ENCODE data around the gene SSTR1. TPM values are rescaled to one million over a fixed set of nuclear protein-coding genes. Genes with fewer than 3 reads are reported as not detected.

SSTR1 gene
- total RNA-seq, 1 experiment from 2014 or later, result not detected

DNA sequence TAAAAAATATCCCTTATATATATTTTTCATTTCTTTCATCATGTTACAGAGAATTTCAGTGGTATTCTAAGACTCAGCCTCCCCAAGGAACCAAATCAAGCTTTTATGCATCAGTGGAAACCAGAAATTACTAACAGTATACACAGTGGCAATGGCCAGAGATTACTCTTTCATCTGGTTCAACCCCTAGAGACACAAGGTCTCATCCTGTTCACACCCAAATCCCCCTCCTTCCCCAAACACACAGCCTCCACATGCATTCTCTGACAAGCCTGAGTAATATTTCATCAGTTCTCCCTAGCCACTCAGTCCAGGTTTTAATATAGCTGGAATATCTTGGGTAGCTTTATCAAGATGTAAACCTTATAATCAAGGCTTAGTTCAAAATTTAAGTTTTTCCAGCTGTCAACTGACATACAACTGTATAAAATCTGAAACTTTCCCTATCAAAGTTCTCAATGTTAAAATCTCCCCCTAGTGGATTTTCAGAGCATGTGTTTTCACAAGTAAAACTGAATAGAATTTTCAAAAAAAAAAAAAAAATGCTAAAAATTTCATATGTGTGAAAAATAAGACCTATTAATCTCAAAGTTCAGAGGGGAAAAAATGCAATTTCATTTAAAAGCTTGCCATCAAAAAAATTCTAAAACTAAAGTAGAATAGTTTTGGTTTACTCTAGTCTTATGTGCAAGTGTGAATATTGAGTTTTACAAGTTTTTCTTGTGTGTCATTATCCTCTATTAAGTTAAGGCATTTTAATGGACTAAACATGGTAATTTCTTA is 10.5 kb upstream of the SSTR1 start:
- Histone ChIP-seq H3K4me1 (replicated peaks) (no peaks in the 10 kb centered on the region), H3K27me3 (replicated peaks) (no peaks in the 10 kb centered on the region), H3K27ac (no peak overlapping the region), H3K36me3 (no peaks in the 10 kb centered on the region), H3K9me3 (replicated peaks) (no peaks in the 10 kb centered on the region), H3K4me3 (no peak overlapping the region)
- DNase-seq (ENCODE audit: low read depth in 1 of 2, low spot score in 2 of 2), result no peak

DNA sequence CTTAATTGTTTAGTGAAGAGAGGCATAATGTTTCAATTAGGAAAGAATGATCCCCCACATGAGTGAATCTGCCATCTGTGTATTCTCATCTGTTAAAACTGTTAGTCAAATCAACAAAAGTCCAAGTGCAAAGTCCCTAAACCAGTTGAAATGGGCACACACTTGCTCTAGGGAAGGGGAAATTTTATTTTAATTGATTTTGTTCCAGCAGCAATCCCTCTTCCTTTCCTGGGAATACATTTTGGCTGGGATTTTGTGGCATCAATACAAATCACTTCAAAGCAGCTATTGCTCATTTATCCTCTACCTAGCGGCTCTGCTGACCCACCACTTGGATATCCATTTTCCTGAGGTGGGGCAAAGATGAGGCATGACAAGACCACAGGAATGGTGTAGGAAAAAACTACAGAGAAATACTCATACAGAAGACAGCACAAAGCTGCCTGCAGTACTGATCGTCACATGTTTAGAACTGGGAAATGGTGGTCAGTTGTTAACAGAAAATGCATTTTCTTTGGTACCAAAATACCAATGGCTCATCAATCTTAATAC is 9.8 kb upstream of the SSTR1 start:
- H3K4me3 ChIP-seq, result no peak overlapping the region
- no peak for DNase-seq (ENCODE audit: low read depth in 1 of 2, low spot score in 2 of 2)

DNA sequence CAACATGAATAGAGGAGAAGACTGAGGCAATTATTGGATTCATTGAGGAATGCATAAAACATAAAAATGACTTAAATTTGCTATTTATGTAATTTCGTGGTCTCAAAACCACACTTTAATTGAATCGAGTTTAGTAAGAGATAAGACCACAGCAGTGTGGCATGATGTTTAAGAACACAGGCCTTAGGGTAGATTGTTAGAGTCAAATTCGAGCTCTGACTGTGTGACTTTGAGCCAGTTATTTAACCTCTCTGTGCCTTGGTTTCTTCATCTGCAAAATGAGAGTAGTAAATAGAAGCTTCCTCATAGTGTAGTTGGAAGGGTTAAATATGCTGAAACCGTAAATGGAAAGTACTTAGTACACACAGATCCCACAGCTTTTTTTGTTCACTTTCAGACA is 9.3 kb upstream of the SSTR1 start:
- no peak for DNase-seq (ENCODE audit: low read depth in 1 of 2, low spot score in 2 of 2)
- H3K36me3 ChIP-seq, result no peaks in the 10 kb centered on the region
- no peak overlapping the region for H3K4me3 ChIP-seq

More for the DNA sequence above, 9.8 kb upstream of the SSTR1 start:
- no peaks in the 10 kb centered on the region for H3K27me3 ChIP-seq (replicated peaks)
- no peak overlapping the region for H3K27ac ChIP-seq
- H3K36me3 ChIP-seq, result no peaks in the 10 kb centered on the region
- no peaks in the 10 kb centered on the region for H3K4me1 ChIP-seq (replicated peaks)
- H3K9me3 ChIP-seq (replicated peaks), result no peaks in the 10 kb centered on the region

DNA sequence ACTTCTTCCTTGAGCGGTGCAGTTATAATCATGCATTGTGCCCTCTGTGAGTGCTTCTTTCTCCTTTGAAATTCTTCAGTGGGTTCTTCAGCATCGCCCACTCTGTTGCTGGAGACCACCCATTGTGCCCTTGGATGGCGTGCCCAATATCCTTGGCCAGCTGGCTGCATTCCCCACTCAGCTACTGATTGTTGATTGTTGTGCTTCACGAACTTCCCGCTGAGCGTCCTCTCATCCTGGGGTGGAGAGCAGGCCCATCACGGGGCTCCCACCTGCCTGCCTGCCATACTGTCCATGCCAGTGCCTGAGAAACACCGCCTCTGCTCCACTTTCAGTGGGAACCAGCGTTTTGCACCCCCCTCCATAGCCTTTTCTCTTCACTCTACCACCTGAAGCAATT is 8.6 kb upstream of the SSTR1 start:
- no peaks in the 10 kb centered on the region for H3K36me3 ChIP-seq
- H3K4me3 ChIP-seq, result no peak overlapping the region
- no peaks in the 10 kb centered on the region for H3K27me3 ChIP-seq (replicated peaks)
- no peak overlapping the region for H3K27ac ChIP-seq
- DNase-seq (ENCODE audit: low read depth in 1 of 2, low spot score in 2 of 2), result no peak
- no peaks in the 10 kb centered on the region for H3K4me1 ChIP-seq (replicated peaks)
- H3K9me3 ChIP-seq (replicated peaks), result no peaks in the 10 kb centered on the region

More for the DNA sequence above, 9.3 kb upstream of the SSTR1 start:
- Histone ChIP-seq H3K27ac (no peak overlapping the region), H3K9me3 (replicated peaks) (no peaks in the 10 kb centered on the region), H3K4me1 (replicated peaks) (no peaks in the 10 kb centered on the region), H3K27me3 (replicated peaks) (no peaks in the 10 kb centered on the region)

DNA sequence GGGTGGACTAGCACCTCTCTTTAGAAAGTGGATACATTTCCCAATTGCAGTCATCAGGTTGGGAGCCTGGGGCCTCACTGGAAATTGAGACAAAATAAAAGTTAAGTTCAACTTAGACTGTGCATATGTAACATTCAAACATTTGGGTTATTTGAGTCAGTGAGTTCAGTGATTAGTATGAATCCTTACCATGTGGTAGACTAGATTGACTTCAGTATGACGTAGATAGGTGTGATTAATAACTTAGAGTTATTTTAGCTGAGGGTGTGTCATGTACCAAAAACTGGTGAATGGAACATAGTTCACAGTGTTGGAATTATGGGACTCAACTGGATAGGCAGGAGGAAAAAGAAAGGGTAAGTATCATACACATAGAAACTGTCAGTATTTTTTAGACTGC is 8.0 kb upstream of the SSTR1 start:
- DNase-seq (ENCODE audit: low read depth in 1 of 2, low spot score in 2 of 2), result no peak

DNA sequence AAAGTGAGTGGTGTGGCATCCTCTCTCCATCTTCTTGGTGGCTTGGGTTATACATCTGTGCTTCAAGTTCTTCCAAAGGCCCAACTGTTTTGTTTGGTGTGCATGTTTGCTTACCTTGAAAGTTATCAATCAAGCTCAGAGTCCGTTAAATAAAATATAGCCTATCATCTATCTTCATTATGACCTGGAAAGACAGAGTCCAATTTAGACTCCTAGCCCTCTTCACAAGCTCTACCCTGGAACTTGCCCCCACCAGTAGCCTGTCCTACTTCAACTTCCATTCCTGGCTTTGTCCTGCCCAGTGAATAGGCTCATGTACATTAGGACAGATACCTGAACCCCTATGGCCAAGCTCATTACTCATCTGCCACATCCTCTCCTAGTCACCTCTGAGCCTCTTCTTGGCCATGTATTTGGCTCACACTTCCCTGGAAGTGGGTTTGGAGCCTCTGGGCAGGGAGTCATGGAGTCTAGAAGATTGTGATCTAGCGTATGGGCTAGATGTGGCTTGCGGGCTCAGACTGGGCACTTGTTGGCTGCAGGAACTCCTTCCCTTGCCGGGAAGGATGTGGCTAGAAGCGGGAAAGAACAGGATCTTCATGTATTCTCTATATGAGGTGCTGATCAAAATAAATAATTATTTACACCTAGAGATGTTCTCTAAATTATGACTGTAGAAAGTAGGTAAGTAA is 6.4 kb upstream of the SSTR1 start:
- DNase-seq (ENCODE audit: low read depth in 1 of 2, low spot score in 2 of 2), result no peak
- no peaks in the 10 kb centered on the region for H3K36me3 ChIP-seq
- no peaks in the 10 kb centered on the region for H3K27me3 ChIP-seq (replicated peaks)
- no peak overlapping the region for H3K4me3 ChIP-seq
- H3K4me1 ChIP-seq (replicated peaks), result no peaks in the 10 kb centered on the region
- H3K27ac ChIP-seq, result no peak overlapping the region
- no peaks in the 10 kb centered on the region for H3K9me3 ChIP-seq (replicated peaks)

More for the DNA sequence above, 8.0 kb upstream of the SSTR1 start:
- no peaks in the 10 kb centered on the region for H3K27me3 ChIP-seq (replicated peaks)
- no peaks in the 10 kb centered on the region for H3K36me3 ChIP-seq
- H3K4me1 ChIP-seq (replicated peaks), result no peaks in the 10 kb centered on the region
- no peak overlapping the region for H3K27ac ChIP-seq
- H3K4me3 ChIP-seq, result no peak overlapping the region
- H3K9me3 ChIP-seq (replicated peaks), result no peaks in the 10 kb centered on the region

DNA sequence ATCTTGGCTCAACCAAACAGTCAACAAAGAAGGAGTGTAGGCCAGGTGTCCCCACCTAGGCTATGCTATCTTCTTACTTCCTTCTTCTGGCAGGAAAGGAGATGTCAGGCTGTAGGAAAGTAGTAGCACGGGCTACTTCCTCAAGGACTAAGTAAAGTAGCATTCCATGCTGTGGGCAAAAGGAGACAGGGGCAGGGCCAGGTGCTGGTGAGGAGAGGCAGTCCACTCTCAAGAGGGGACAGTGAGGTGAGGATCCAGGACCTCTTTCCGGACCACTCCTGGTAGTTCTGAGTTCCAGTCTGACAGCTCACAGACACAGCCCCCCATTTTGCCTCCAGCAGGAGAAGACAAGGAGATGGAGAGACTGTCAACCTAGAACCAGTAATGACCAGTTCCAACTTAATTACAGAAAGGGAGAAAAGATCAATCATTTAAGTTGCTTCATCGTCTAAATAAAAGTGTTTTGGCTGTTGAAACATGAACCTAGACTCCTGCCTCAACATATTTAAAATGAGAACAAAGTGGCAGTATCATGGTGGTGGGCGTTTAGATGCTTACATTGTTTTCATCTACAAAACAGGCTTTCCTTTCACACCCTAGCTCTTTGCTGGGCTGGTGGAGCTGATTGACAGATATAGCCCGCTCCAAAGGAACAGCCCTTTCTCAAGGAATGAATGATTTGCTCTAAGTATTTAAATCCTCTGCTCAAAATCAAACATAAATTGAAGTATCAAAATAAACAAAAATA is 5.1 kb upstream of the SSTR1 start:
- H3K36me3 ChIP-seq, result no peaks in the 10 kb centered on the region

DNA sequence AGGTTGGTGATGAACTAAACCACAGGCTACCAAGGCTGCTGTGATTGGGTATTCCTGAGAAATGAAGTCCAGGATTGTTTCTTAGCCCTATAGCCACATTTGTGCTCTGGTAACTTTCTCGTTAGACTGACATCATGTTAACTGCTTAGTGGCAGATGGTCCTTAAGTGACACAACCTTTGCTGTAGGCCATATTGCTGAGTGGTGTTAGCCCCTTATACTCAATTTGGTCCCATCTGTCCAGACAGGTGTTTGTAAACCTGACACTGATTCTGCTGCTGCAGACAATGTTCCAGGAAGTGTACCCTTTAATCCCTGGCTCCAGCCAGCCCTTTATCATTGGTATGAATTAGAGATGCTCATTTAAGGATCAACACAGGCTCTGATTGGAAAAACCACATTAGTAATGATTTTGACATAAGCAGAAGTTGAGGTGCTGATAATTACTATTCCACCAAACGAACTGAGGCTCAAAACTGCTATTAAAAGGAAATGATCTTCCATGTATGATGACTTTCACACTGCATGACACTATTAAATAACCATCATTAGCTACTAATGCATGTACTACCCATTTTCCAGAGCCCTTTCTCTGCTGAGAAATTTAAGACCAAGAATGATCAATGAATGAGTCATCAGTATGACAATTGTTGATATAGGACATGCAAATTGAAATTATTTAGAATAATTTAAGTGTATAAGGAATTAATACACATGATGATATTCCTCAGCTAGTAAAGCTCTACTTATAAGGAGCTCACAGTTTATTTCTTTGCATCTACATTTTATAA is 3.6 kb upstream of the SSTR1 start:
- Histone ChIP-seq H3K4me1 (replicated peaks) (no peaks in the 10 kb centered on the region), H3K27me3 (replicated peaks) (no peaks in the 10 kb centered on the region), H3K36me3 (no peaks in the 10 kb centered on the region), H3K9me3 (replicated peaks) (no peaks in the 10 kb centered on the region), H3K27ac (no peak overlapping the region), H3K4me3 (no peak overlapping the region)
- DNase-seq (ENCODE audit: low read depth in 1 of 2, low spot score in 2 of 2), result no peak

More for the DNA sequence above, 5.1 kb upstream of the SSTR1 start:
- no peak overlapping the region for H3K4me3 ChIP-seq
- H3K9me3 ChIP-seq (replicated peaks), result no peaks in the 10 kb centered on the region
- no peak for DNase-seq (ENCODE audit: low read depth in 1 of 2, low spot score in 2 of 2)
- H3K4me1 ChIP-seq (replicated peaks), result no peaks in the 10 kb centered on the region
- H3K27ac ChIP-seq, result no peak overlapping the region
- no peaks in the 10 kb centered on the region for H3K27me3 ChIP-seq (replicated peaks)

DNA sequence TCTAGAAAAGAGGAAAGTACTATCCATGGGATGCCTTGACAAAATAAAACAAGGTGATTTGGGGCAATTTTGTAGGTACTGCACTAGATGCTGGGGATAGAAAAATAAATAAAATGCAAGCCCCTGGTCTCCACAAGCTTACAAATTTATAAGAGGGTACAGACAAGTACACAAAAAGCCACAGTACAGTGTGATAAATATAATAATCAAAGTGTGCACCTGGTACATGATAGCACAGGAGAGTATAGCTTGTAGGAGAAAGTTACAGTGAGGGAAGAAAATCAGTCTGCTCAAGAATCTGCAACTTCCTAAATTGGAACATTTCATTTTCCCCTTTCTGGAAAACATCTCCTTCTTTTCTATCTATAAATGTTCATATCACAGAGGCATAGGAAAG is 3.0 kb upstream of the SSTR1 start:
- H3K4me3 ChIP-seq, result no peak overlapping the region
- no peak overlapping the region for H3K27ac ChIP-seq
- H3K9me3 ChIP-seq (replicated peaks), result no peaks in the 10 kb centered on the region
- no peak for DNase-seq (ENCODE audit: low read depth in 1 of 2, low spot score in 2 of 2)
- no peaks in the 10 kb centered on the region for H3K27me3 ChIP-seq (replicated peaks)
- no peaks in the 10 kb centered on the region for H3K36me3 ChIP-seq
- H3K4me1 ChIP-seq (replicated peaks), result no peaks in the 10 kb centered on the region

DNA sequence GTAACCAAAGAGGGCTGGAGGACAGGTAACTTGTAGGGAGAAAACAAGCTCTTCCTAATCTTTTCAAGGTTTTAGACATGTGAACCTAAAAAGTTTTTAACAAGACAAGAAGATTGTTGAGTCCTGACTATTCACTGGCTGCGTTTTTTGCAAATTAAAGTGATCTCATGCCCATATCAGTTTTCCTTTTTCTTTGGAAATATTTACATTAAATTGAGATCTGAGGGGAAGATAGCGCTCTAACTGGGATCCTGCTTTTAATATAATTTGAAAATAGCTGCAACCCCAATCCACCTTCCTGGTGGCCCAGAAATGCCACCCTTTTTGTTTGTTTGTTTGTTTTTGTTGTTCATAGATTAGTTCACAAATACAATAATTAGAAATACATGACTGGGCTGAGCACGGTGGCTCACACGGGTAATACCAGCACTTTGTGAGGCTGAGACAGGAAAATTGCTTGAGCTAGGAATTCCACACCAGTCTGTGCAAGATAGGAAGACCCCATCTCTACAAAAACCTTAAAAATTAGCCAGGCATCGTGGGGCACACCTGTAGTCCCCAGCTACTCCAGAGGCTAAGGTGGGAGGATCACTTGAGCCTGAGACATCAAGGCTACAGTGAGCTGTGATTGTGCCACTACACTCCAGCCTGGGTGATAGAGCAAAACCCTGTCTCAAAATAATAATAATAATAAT is 2.4 kb upstream of the SSTR1 start:
- H3K4me3 ChIP-seq, result no peak overlapping the region
- H3K27ac ChIP-seq, result no peak overlapping the region
- no peaks in the 10 kb centered on the region for H3K27me3 ChIP-seq (replicated peaks)
- no peaks in the 10 kb centered on the region for H3K4me1 ChIP-seq (replicated peaks)
- H3K9me3 ChIP-seq (replicated peaks), result no peaks in the 10 kb centered on the region
- DNase-seq (ENCODE audit: low read depth in 1 of 2, low spot score in 2 of 2), result no peak
- H3K36me3 ChIP-seq, result no peaks in the 10 kb centered on the region

DNA sequence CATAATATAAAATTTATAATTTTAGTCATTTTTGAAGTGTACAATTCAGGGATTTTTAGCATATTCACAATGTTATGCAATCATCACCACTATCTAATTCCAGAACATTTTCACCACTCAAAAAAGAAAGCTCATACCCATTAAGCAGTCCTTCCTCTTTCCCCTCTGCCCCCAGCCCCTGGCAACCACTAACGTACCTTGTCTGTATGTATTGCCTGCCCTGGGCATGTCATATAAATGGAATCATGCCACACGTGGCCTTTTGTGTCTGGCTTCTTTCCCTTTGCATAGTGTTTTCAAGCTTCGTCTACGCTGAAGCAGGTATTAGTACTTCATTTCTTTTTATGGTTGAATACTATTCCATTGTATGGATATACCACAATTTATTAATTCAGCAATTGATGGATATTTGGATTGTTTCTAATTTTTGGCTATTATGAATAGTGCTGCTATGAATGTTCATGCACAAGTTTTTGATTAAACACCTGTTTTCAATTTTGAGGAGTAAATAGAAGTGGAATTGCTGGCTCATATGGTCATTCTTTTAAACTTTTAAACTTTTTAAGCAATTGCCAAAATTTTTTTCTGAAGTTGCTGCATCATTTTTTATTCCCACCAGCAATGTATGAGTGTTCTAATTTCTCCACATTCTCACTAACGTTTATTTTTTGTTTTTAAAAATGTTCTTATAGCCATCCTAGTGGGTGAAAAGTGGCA is 1.6 kb upstream of the SSTR1 start:
- Histone ChIP-seq H3K27me3 (replicated peaks) (no peaks in the 10 kb centered on the region), H3K4me1 (replicated peaks) (no peaks in the 10 kb centered on the region), H3K36me3 (no peaks in the 10 kb centered on the region), H3K9me3 (replicated peaks) (no peaks in the 10 kb centered on the region), H3K4me3 (no peak overlapping the region), H3K27ac (no peak overlapping the region)
- no peak for DNase-seq (ENCODE audit: low read depth in 1 of 2, low spot score in 2 of 2)

DNA sequence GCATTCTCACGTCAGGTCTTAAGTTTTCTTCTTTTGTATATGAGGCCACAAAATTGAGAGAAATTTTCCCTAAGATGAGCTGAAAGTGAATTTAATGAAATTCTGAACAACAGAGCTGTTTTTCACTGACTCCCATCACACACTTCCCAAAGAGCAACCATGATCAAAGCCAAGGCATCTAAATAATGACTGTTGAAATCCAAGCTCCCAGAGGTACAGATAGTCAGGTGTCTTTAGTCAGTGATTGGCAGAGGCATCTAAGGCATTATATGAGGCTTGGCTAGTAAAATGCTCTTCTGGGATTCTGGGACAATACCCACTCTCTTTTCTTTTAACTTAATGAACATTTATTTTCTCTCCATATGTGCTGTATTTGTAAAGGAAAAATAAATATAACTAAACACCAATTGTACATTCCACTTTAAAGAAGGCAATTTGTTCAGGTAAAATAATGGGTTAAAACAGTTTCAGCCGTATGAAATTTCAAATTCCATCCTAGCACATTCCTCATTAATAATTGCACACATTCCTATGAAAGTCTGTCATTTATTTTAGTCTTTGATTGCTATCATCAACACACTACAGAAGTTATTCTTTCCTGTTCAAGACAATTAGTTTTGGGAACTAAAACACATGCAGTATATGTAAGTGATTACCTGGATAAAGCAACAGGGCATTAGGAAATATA is 871 bp upstream of the SSTR1 start:
- Histone ChIP-seq H3K4me3 (no peak overlapping the region), H3K36me3 (no peaks in the 10 kb centered on the region), H3K4me1 (replicated peaks) (no peaks in the 10 kb centered on the region), H3K27me3 (replicated peaks) (no peaks in the 10 kb centered on the region), H3K27ac (no peak overlapping the region), H3K9me3 (replicated peaks) (no peaks in the 10 kb centered on the region)
- DNase-seq (ENCODE audit: low read depth in 1 of 2, low spot score in 2 of 2), result no peak

All from SJSA1 (cell line).